Activated naive CD4-positive, alpha-beta T cell treated with anti-CD3 and anti-CD28 coated beads for 36 hours (primary cell): ENCODE data around the gene ENTPD3. TPM values are rescaled to one million over a fixed set of nuclear protein-coding genes. Genes with fewer than 3 reads are reported as not detected.
A peak's percentile ranks its signal among the peaks of the same experiment; 100 is the strongest.

Experiments
- CTCF ChIA-PET: fragments of 350-600 bp; sonication (Branson Sonifier 250); formaldehyde crosslinking; loops from one replicate; lab custom pipeline; 2021; ENCODE audit warnings: antibody characterized with exemption; lab: Charles Lee
- DNase-seq: peaks from one replicate; pipeline ENCODE4 v3.0.0-alpha.2; 2020
- H3K27ac Mint-ChIP-seq: one replicate; pipeline ENCODE4 v1.8.0; 2021; ENCODE audit warnings: mild to moderate bottlenecking, mixed read lengths
- H3K27me3 Mint-ChIP-seq: one replicate; pipeline ENCODE4 v1.8.0; 2021; ENCODE audit warnings: low read depth, mixed read lengths
- H3K36me3 Mint-ChIP-seq: one replicate; pipeline ENCODE4 v1.8.0; 2021; ENCODE audit warnings: low read depth, mixed read lengths
- H3K4me1 Mint-ChIP-seq: one replicate; pipeline ENCODE4 v1.8.0; 2021; ENCODE audit warnings: low read depth, mixed read lengths
- H3K4me3 Mint-ChIP-seq: one replicate; pipeline ENCODE4 v1.8.0; 2021; ENCODE audit warnings: mild to moderate bottlenecking, moderate library complexity, mixed read lengths
- H3K9me3 Mint-ChIP-seq: one replicate; pipeline ENCODE4 v1.8.0; 2021; ENCODE audit warnings: mixed read lengths
- intact Hi-C: fragments of 100-400 bp; cut with micrococcal nuclease; formaldehyde crosslinking; loops from one replicate; pipeline ENCODE4 v1.15.1; 2023
- total RNA-seq, 2 experiments: library from RNA; stranded (reverse); gene quantifications; one replicate each; pipeline ENCODE4 v1.2.3, GENCODE V29; 2021

The ENTPD3 gene
- total RNA-seq, 2 experiments from 2014 or later: not detected

DNA sequence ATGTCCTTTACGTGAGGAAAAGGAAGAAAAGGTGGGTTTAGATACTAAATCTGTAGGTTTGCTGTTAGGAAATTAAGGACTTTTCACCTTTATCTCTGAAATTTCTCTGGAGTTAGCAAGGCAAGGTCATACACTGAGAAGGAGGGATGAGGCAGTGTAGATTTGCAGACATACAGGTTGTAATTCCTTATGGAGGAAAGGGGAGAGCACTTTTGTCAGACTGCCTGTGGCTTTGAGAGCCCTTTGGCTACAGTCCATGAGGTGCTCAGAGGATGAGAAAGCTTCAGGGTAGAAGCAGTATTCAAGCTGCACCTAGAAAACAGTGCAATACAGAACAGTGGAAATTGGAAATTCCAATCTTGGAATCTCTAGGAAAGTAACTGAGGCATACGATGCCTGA is 78.5 kb downstream of the ENTPD3 start:
- no peaks in the 10 kb centered on the region for H3K9me3 Mint-ChIP-seq
- no peak overlapping the region for H3K27ac Mint-ChIP-seq
- no peaks in the 10 kb centered on the region for H3K27me3 Mint-ChIP-seq
- H3K4me3 Mint-ChIP-seq: no peak overlapping the region
- peaks cover 24% of the 10 kb centered on the region for H3K4me1 Mint-ChIP-seq
- DNase-seq: no peak
- CTCF ChIA-PET: no interaction called here
- H3K36me3 Mint-ChIP-seq: peaks cover 52% of the 10 kb centered on the region
- intact Hi-C loops: no loop called here

DNA sequence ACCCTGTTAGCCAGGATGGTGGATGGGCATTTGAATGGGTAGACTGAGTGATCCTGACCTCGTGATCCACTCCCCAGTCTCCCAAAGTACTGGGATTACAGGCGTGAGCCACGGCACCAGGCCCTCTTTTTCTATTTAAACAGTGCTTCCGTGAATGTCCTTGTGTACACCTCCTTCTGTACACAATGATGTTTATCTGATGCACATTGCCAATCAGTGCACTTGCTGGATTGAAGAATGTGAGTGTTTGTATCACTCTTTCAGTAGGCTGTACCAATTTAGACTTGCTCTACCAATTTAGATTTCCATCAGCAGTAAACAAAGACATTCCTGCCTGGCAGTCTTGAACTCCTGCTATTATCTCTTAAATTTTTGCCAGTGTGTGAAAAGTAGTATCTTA is 81.0 kb downstream of the ENTPD3 start:
- H3K36me3 Mint-ChIP-seq: peaks cover 35% of the 10 kb centered on the region
- no peak overlapping the region for H3K4me3 Mint-ChIP-seq
- intact Hi-C loops: no loop called here
- DNase-seq: no peak
- CTCF ChIA-PET: interaction anchor here (0.7 kb wide), 1 partner anchor 25 kb away, joined by 5 read pairs; no protein-coding TSS in a partner anchor
- H3K27me3 Mint-ChIP-seq: no peaks in the 10 kb centered on the region
- peaks cover 11% of the 10 kb centered on the region for H3K4me1 Mint-ChIP-seq
- no peaks in the 10 kb centered on the region for H3K9me3 Mint-ChIP-seq
- H3K27ac Mint-ChIP-seq: no peak overlapping the region

DNA sequence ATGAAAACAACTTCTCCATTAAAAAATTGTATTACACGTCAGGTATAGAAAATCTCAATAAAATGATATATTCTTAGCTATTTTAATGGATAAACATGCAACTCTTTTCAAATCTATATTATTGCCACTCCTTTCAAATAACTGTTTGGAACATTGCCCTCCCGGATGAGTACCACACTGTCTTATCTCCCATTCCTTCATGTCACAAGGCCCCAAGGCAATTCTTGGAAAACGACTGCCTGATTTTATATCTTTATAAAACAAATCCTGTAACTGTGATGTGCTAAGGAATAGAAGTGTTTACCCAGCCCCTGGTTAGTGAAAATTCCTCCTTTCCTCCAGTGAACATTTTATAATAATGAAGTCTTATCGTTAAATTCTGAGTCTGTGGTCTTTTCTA is 83.7 kb downstream of the ENTPD3 start:
- peaks cover 2% of the 10 kb centered on the region for H3K4me1 Mint-ChIP-seq
- H3K27me3 Mint-ChIP-seq: no peaks in the 10 kb centered on the region
- intact Hi-C loops: no loop called here
- H3K36me3 Mint-ChIP-seq: peaks cover 15% of the 10 kb centered on the region
- H3K9me3 Mint-ChIP-seq: no peaks in the 10 kb centered on the region
- no peak overlapping the region for H3K4me3 Mint-ChIP-seq
- CTCF ChIA-PET: interaction anchor here (0.6 kb wide), 1 partner anchor 12 kb away, joined by 3 read pairs; no protein-coding TSS in a partner anchor
- no peak overlapping the region for H3K27ac Mint-ChIP-seq
- no peak for DNase-seq

DNA sequence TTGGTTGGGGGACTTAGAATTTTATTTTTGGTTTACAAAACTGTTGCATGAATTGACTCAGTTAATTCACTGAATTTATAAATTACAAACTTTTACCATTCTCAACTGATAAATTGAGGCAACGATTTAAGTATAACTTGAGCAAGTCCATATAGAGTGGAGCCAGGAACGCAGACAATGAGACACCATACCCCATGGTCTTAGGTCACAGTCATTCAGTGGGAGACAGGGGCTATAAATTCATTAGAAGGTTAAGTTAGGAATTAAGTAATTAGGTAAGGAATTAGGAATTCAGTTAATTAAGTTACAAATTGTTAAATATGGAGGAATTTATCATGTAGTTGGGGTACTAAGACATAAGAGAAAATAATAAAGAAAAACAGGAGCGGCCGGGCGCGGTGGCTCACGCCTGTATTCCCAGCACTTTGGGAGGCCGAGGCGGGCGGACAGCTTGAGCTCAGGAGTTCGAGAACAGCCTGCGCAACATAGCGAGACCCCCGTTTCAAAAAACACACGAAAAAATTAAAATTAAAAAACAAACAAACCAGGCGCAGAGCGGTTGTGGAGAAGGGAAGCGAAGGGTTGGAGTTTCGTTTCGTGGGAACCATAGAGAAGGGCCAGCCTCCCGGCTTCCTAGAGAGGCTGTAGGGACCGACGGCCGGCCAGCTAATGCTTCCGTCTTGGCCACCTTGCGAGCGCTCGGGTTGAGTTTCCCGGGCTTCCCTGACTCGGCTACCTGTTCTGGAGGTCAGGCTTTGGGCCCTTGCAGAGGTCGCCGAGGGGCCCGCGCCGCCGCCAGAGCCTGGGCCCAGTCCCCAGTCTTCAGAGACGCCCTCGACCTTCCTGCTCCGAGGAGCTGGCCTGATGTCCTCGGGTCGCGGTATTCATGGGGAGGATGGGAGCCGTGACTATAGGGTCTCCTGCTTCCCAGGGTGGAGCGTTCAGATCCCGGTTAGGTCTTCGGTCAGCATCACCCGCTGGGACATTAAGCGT is 89.8 kb downstream of the ENTPD3 start, which contains the start of gene ZNF619:
Gene ZNF619 (plus strand): TSS at position 645 of the 993 bp plus-strand sequence. CDS start 858 bp downstream, outside the sequence.
- peak; percentile 55 for DNase-seq
- Mint-ChIP-seq H3K27me3 (no peaks in the 10 kb centered on the region), H3K9me3 (no peaks in the 10 kb centered on the region), H3K4me3 (peak within 1 kb of the TSS; percentile 84), H3K36me3 (peaks cover 6% of the 10 kb centered on the region), H3K4me1 (peaks cover 10% of the 10 kb centered on the region), H3K27ac (peak within 1 kb of the TSS; percentile 54)
- intact Hi-C loops: loop anchor here (1.0 to 2.0 kb wide), 3 partner anchors 24 to 48 kb away; partner anchors contain the start of gene ZNF621
- CTCF ChIA-PET: interaction anchor here (1.1 to 2.2 kb wide), 2 partner anchors 29 to 110 kb away, joined by 3 to 5 read pairs; partner anchors contain the start of gene ZNF620

DNA sequence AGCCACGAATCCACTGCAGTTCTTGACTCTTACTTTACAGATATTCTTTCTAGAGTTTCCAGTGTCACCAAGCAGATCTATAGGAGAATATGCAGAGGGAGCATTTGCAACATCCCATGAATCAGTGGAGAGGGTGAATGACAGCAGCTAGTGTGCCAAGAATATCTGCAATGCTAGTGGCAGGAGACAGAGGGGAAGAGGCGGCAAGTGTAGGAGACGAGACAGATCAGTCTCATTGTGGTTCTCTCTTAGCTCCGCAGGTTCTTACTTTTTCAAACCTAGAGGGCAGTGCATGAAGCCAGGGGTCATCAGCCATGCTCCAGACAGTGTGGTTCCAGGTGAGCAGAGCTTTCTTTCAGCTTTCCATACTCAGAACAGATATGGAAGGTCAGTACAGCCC is 90.7 kb downstream of the ENTPD3 start:
- Mint-ChIP-seq H3K27me3 (no peaks in the 10 kb centered on the region), H3K4me1 (peaks cover 10% of the 10 kb centered on the region), H3K36me3 (peaks cover 9% of the 10 kb centered on the region), H3K4me3 (peak overlapping the region; percentile 84), H3K9me3 (no peaks in the 10 kb centered on the region), H3K27ac (no peak overlapping the region)
- intact Hi-C loops: loop anchor here (1.0 to 2.0 kb wide), 3 partner anchors 25 to 47 kb away; partner anchors contain the start of gene ZNF621
- no peak for DNase-seq
- CTCF ChIA-PET: interaction anchor here (1.1 to 2.2 kb wide), 2 partner anchors 28 to 109 kb away, joined by 3 to 5 read pairs; partner anchors contain the start of gene ZNF620

Other genes starting within 250 kb of the ENTPD3 start
- 10 to 100 TPM; 47.0 to 49.2 TPM for gene EIF1B, start 77.5 kb upstream of the ENTPD3 start, total RNA-seq
- gene RPL14, start 70.2 kb downstream of the ENTPD3 start, total RNA-seq: 1,000 to 10,000 TPM; 3,841 to 3,850 TPM
- 1 to 10 TPM; 4.2 to 4.7 TPM for gene ZNF619, start 89.9 kb downstream of the ENTPD3 start, total RNA-seq
- 1 to 10 TPM; 2.3 TPM for gene ZNF620, start 118.9 kb downstream of the ENTPD3 start, total RNA-seq
- gene ZNF621, start 137.8 kb downstream of the ENTPD3 start, total RNA-seq: 10 to 100 TPM; 16.4 to 17.7 TPM